ENCODE data around the gene CHD5.

CHD5 gene

DNA sequence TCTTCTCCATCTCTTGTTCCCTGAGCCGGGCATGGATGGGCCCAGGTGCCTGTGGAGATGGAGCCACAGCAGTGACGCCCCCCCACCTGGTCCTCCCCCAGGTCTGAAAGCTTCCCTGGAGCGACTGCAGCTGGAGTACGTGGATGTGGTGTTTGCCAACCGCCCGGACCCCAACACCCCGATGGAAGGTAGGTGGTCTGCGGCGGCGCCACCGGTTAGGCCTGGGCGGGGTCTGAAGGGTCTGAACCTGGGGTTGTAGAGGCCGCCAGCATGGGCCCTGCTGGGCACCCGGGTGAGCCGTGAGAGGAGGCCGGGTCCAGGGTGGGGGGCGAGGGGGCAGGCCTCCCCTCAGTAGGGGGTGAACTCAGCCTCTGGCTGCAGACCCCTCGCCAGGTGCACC is 89.8 kb downstream of the CHD5 start:
- no peak overlapping the region for H3K9ac ChIP-seq (ENCODE audit: low read length in 2 of 2)
- no peak overlapping the region for H3K27ac ChIP-seq (ENCODE audit: low read length)
- no peaks in the 10 kb centered on the region for H3K36me3 ChIP-seq (ENCODE audit: control insufficient read depth in 2 of 2, insufficient read depth in 2 of 2, low read length in 2 of 2)
- no peaks in the 10 kb centered on the region for H3K9me3 ChIP-seq (ENCODE audit: control insufficient read depth in 2 of 2, low read length in 2 of 2)
- H3K27me3 ChIP-seq (ENCODE audit: control insufficient read depth in 1 of 2, insufficient read depth in 2 of 2, low read length in 2 of 2): no peaks in the 10 kb centered on the region
- H3K4me1 ChIP-seq (ENCODE audit: control insufficient read depth, insufficient read depth, low read length): no peaks in the 10 kb centered on the region
- H3K4me3 ChIP-seq (ENCODE audit: low read length in 2 of 2): no peak overlapping the region

DNA sequence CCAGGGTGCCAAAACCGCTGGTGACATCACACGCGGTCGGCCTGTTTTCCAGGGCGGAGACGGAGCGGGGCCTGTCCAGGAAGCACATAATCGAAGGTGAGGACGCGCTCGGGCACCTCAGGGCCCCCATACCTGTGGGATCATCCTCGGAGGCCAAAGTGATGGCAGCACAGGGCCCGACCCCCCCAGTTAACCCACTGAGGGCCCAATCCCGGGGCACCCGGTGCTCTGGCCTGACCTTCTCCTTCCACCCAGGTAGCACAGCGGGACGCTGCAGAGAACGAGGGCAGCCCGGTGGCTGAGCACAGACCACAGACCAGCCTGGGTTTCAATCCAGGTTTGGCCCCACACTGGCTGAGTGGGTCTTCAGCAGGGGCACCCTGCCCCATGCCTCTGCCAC is 91.2 kb downstream of the CHD5 start:
- no peak overlapping the region for H3K9ac ChIP-seq (ENCODE audit: low read length in 2 of 2)
- peaks cover 2% of the 10 kb centered on the region for H3K4me1 ChIP-seq (ENCODE audit: control insufficient read depth, insufficient read depth, low read length)
- H3K4me3 ChIP-seq (ENCODE audit: low read length in 2 of 2): no peak overlapping the region
- H3K9me3 ChIP-seq (ENCODE audit: control insufficient read depth in 2 of 2, low read length in 2 of 2): no peaks in the 10 kb centered on the region
- no peaks in the 10 kb centered on the region for H3K36me3 ChIP-seq (ENCODE audit: control insufficient read depth in 2 of 2, insufficient read depth in 2 of 2, low read length in 2 of 2)
- no peaks in the 10 kb centered on the region for H3K27me3 ChIP-seq (ENCODE audit: control insufficient read depth in 1 of 2, insufficient read depth in 2 of 2, low read length in 2 of 2)
- no peak overlapping the region for H3K27ac ChIP-seq (ENCODE audit: low read length)

DNA sequence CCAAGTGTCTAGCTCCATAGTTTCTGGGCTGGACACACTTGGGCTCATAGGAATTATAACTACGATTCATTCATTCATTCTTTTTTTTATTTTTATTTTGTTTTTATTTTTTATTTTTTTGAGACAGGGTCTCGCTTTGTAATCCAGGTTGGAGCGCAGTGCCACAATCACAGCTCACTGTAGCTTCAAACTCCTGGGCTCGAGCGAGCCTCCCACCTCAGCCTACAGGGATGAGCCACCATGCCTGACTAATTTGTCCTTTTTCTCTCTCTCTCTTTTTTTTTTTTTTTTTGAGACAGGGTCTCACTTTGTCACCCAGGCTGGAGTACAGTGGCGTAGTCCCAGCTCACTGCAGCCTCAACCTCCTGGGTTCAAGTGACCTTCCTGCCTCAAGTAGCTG is 92.2 kb downstream of the CHD5 start:
- no peaks in the 10 kb centered on the region for H3K36me3 ChIP-seq (ENCODE audit: control insufficient read depth in 2 of 2, insufficient read depth in 2 of 2, low read length in 2 of 2)
- no peaks in the 10 kb centered on the region for H3K27me3 ChIP-seq (ENCODE audit: control insufficient read depth in 1 of 2, insufficient read depth in 2 of 2, low read length in 2 of 2)
- peaks cover 9% of the 10 kb centered on the region for H3K4me1 ChIP-seq (ENCODE audit: control insufficient read depth, insufficient read depth, low read length)
- H3K9me3 ChIP-seq (ENCODE audit: control insufficient read depth in 2 of 2, low read length in 2 of 2): no peaks in the 10 kb centered on the region
- H3K9ac ChIP-seq (ENCODE audit: low read length in 2 of 2): no peak overlapping the region
- no peak overlapping the region for H3K4me3 ChIP-seq (ENCODE audit: low read length in 2 of 2)
- H3K27ac ChIP-seq (ENCODE audit: low read length): no peak overlapping the region

DNA sequence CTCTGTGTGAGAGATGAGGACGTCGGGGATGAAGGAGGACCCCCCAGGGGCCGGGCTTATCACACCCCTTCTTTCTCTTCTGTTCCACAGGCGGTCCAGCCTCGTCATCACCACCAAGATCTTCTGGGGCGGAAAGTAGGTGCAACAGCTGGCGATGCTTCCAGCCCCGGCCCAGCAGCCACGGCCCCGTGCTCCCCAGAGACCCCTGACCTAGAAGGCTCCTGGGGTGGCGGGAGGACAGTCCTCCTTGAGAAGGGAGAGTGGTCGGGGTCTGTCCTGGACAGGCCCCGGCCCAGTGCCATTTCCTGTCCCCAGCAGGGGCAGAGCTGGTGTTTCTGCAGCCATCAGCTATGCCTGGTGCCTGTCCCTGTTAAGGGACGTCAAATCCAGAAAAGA is 92.7 kb downstream of the CHD5 start:
- H3K4me1 ChIP-seq (ENCODE audit: control insufficient read depth, insufficient read depth, low read length): peaks cover 14% of the 10 kb centered on the region
- no peaks in the 10 kb centered on the region for H3K9me3 ChIP-seq (ENCODE audit: control insufficient read depth in 2 of 2, low read length in 2 of 2)
- no peak overlapping the region for H3K4me3 ChIP-seq (ENCODE audit: low read length in 2 of 2)
- no peak overlapping the region for H3K9ac ChIP-seq (ENCODE audit: low read length in 2 of 2)
- no peak overlapping the region for H3K27ac ChIP-seq (ENCODE audit: low read length)
- no peaks in the 10 kb centered on the region for H3K36me3 ChIP-seq (ENCODE audit: control insufficient read depth in 2 of 2, insufficient read depth in 2 of 2, low read length in 2 of 2)
- no peaks in the 10 kb centered on the region for H3K27me3 ChIP-seq (ENCODE audit: control insufficient read depth in 1 of 2, insufficient read depth in 2 of 2, low read length in 2 of 2)

DNA sequence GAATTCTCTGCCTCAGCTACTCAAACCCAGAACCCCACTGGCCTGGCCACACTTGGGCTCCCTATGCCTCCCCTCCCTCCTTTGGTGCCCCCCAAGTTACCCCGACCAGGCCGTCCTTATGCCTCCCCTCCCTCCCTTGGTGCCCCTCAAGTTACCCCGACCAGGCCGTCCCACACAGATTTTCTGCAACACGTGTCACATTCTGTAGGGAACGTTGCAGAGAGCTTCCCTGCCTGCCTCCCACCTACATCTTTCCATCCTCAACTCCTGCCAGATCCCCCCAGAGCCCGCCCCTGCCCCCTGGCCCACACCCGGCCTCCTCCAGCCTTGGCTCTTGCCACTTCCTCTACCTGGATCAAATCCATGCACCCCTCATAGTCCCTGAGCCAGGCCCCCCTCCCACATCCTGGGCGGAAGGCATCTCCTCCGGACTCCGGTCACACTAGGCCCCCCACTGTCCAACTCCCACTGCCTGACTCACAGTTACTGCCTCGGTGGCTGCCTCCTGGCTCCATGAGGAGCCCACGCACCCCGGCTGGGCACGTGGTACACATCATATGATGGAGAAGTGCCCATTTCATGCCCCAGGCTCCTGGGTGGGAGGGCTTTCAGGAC is 93.3 kb downstream of the CHD5 start:
- no peak overlapping the region for H3K4me3 ChIP-seq (ENCODE audit: low read length in 2 of 2)
- no peaks in the 10 kb centered on the region for H3K36me3 ChIP-seq (ENCODE audit: control insufficient read depth in 2 of 2, insufficient read depth in 2 of 2, low read length in 2 of 2)

DNA sequence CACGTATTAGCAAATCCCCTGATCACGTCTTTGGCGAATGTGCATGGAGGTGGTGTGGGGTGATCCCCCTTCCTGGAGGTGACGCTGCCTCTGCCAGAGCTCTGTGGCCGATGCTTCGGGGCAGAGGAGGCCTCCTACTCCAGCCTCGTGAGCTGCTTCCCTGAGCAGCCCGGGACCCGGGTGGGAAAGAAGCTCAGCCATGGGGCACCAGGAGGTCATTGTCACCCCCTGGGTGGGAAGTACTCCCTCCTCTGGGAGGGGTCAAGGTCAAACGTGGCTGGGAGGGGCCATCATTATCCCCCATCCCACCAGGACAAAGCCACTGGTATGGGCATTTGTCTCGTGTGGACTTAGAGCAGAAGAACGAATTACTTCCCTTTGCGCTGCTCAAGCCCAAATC is 93.8 kb downstream of the CHD5 start:
- H3K4me3 ChIP-seq (ENCODE audit: low read length in 2 of 2): no peak overlapping the region
- H3K4me1 ChIP-seq (ENCODE audit: control insufficient read depth, insufficient read depth, low read length): peaks cover 21% of the 10 kb centered on the region
- H3K9me3 ChIP-seq (ENCODE audit: control insufficient read depth in 2 of 2, low read length in 2 of 2): no peaks in the 10 kb centered on the region
- H3K36me3 ChIP-seq (ENCODE audit: control insufficient read depth in 2 of 2, insufficient read depth in 2 of 2, low read length in 2 of 2): no peaks in the 10 kb centered on the region
- no peak overlapping the region for H3K9ac ChIP-seq (ENCODE audit: low read length in 2 of 2)
- no peak overlapping the region for H3K27ac ChIP-seq (ENCODE audit: low read length)
- H3K27me3 ChIP-seq (ENCODE audit: control insufficient read depth in 1 of 2, insufficient read depth in 2 of 2, low read length in 2 of 2): no peaks in the 10 kb centered on the region

More for the DNA sequence above, 93.3 kb downstream of the CHD5 start:
- H3K9me3 ChIP-seq (ENCODE audit: control insufficient read depth in 2 of 2, low read length in 2 of 2): no peaks in the 10 kb centered on the region
- H3K9ac ChIP-seq (ENCODE audit: low read length in 2 of 2): no peak overlapping the region
- H3K4me1 ChIP-seq (ENCODE audit: control insufficient read depth, insufficient read depth, low read length): peaks cover 20% of the 10 kb centered on the region
- H3K27me3 ChIP-seq (ENCODE audit: control insufficient read depth in 1 of 2, insufficient read depth in 2 of 2, low read length in 2 of 2): no peaks in the 10 kb centered on the region
- no peak overlapping the region for H3K27ac ChIP-seq (ENCODE audit: low read length)

DNA sequence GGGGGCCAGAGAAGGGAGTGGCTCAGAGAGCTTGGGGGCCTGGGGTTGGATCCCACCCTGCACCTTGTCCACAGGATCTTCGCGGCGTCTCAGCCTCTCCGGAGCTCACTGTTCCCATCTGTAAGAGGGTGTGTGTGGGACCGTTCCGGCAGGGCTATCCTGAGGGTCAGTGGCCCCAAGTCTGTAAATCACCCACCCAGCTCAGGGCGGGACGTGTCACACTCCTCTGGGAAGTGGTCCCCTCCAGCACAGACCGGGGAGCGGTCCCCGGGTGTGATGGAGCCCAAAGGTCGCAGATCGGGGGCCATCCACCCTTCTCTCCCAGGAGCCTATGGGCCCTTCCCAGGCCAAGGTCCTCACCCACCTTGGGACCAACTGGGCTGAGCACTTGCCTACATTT is 94.5 kb downstream of the CHD5 start:
- Histone ChIP-seq H3K4me1 (ENCODE audit: control insufficient read depth, insufficient read depth, low read length) (peaks cover 21% of the 10 kb centered on the region), H3K4me3 (ENCODE audit: low read length in 2 of 2) (no peak overlapping the region), H3K27ac (ENCODE audit: low read length) (no peak overlapping the region), H3K9me3 (ENCODE audit: control insufficient read depth in 2 of 2, low read length in 2 of 2) (no peaks in the 10 kb centered on the region), H3K27me3 (ENCODE audit: control insufficient read depth in 1 of 2, insufficient read depth in 2 of 2, low read length in 2 of 2) (no peaks in the 10 kb centered on the region), H3K9ac (ENCODE audit: low read length in 2 of 2) (no peak overlapping the region), H3K36me3 (ENCODE audit: control insufficient read depth in 2 of 2, insufficient read depth in 2 of 2, low read length in 2 of 2) (no peaks in the 10 kb centered on the region)

DNA sequence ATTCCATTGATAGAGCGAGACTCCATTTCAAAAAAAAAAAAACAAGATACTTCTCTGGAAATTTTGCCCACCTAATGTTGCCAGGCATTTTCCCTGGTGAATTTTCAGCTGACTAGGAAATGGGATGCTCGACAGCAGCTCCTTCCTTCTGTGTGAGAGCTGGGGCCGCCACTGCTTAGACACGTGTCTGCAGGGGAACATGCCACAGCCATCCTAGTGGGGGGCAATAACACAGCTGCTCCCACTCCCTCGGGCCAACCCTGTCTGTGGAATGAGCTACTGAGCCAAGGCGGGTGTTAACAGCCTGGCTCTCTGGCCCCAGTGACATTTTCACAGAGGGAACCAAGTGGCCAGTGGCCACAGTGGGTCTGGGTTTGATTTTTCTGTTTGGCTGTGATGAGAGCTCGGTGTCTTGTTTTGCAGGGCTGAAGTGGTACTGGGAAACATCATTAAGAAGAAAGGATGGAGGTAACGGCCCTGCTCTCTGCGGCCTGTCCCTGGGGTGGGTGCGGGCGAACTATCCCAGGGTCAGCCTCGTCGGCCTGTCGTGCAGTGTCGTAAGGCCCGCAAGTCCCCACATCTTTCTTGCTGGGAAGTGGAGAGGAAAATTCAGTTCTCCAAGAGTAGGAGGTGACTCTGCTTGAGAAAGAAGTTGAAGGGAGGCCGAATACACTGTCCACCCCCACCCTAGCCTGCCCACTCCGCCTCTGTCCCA is 95.2 kb downstream of the CHD5 start:
- Histone ChIP-seq H3K27ac (ENCODE audit: low read length) (no peak overlapping the region), H3K36me3 (ENCODE audit: control insufficient read depth in 2 of 2, insufficient read depth in 2 of 2, low read length in 2 of 2) (no peaks in the 10 kb centered on the region), H3K4me1 (ENCODE audit: control insufficient read depth, insufficient read depth, low read length) (peaks cover 27% of the 10 kb centered on the region)

DNA sequence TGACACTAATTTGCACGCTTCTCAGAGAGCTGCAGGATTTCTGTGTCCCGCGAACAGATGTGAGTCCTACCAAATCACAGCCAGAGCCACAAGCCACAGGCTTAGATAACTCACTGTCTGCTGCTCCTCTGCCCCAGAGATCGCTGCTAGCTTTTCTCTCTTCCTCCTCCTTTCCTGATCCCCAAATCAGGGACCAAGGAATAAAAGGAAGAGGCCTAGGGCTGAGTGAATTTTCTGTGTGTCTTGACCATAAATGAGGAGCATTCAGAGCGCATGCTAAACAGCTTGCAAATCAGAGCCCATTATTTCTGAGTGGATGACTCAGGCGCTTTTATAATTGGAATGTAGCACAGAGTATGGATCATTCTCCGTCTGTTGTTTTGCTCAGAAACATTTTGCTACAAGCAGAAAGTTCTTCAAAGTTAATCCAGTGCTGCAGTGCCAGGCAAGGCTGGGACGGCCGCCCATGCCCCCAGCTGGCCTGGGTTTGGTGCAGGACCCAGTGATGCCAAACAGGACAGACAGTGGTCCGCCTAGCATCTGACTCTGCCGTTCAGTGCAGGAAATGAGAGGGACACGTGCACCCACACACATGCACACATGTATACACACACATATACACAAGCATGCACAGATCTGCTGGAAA is 96.2 kb downstream of the CHD5 start:
- H3K9ac ChIP-seq (ENCODE audit: low read length in 2 of 2): no peak overlapping the region

More for the DNA sequence above, 95.2 kb downstream of the CHD5 start:
- Histone ChIP-seq H3K9me3 (ENCODE audit: control insufficient read depth in 2 of 2, low read length in 2 of 2) (no peaks in the 10 kb centered on the region), H3K4me3 (ENCODE audit: low read length in 2 of 2) (no peak overlapping the region), H3K27me3 (ENCODE audit: control insufficient read depth in 1 of 2, insufficient read depth in 2 of 2, low read length in 2 of 2) (no peaks in the 10 kb centered on the region), H3K9ac (ENCODE audit: low read length in 2 of 2) (no peak overlapping the region)

DNA sequence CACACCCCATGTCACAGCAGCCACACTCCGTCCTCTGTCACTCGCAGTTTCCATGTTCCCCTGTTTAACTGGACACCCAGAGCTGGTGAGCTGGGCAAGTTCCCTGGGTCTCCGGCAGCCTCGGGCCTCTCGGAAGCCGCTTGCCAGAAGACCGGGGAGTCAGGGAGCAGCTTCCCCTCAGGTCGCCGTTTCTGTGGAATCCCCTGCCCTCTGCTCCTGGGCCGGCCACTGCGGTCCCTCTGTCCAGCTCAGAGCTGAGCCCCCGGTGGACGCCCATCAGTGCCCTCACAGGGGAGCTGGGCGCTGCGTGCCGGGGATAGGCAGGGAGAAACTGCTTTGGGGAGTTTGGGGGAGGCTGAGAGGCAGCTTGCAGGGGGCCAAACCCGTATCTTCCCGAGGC is 96.7 kb downstream of the CHD5 start:
- no peak overlapping the region for H3K4me3 ChIP-seq (ENCODE audit: low read length in 2 of 2)
- H3K27ac ChIP-seq (ENCODE audit: low read length): no peak overlapping the region
- no peaks in the 10 kb centered on the region for H3K9me3 ChIP-seq (ENCODE audit: control insufficient read depth in 2 of 2, low read length in 2 of 2)
- H3K36me3 ChIP-seq (ENCODE audit: control insufficient read depth in 2 of 2, insufficient read depth in 2 of 2, low read length in 2 of 2): no peaks in the 10 kb centered on the region
- no peak overlapping the region for H3K9ac ChIP-seq (ENCODE audit: low read length in 2 of 2)
- H3K27me3 ChIP-seq (ENCODE audit: control insufficient read depth in 1 of 2, insufficient read depth in 2 of 2, low read length in 2 of 2): no peaks in the 10 kb centered on the region
- H3K4me1 ChIP-seq (ENCODE audit: control insufficient read depth, insufficient read depth, low read length): peaks cover 28% of the 10 kb centered on the region

More for the DNA sequence above, 96.2 kb downstream of the CHD5 start:
- Histone ChIP-seq H3K9me3 (ENCODE audit: control insufficient read depth in 2 of 2, low read length in 2 of 2) (no peaks in the 10 kb centered on the region), H3K4me1 (ENCODE audit: control insufficient read depth, insufficient read depth, low read length) (peaks cover 28% of the 10 kb centered on the region), H3K27ac (ENCODE audit: low read length) (no peak overlapping the region), H3K36me3 (ENCODE audit: control insufficient read depth in 2 of 2, insufficient read depth in 2 of 2, low read length in 2 of 2) (no peaks in the 10 kb centered on the region), H3K27me3 (ENCODE audit: control insufficient read depth in 1 of 2, insufficient read depth in 2 of 2, low read length in 2 of 2) (no peaks in the 10 kb centered on the region), H3K4me3 (ENCODE audit: low read length in 2 of 2) (no peak overlapping the region)

DNA sequence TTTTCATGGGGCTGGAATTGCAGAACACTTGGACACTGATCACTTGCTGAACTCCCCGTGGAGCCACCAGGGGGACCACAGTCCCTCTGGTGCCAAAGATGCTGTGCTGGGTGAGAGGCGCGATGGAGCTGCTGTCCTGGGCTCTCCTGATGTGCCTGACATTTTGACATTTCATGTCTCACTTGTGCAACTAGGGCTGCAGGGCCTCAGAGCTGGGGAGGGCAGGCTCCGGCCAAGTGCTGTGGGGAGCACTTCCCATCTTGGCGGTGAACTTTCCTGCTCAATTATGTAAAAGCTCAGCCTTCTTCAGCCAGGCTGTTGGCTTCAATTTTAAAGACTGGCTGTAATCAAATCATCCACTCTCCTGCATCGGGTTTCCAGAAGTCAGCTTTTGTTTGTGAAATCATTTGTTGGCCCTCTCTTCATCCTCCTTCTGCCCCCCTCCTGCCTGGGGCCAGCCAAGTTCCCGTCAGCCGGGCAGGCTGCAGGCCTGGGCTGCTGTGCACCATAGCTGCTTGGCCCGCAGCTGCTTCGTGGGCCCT is 97.6 kb downstream of the CHD5 start:
- Histone ChIP-seq H3K9ac (ENCODE audit: low read length in 2 of 2) (no peak overlapping the region), H3K27me3 (ENCODE audit: control insufficient read depth in 1 of 2, insufficient read depth in 2 of 2, low read length in 2 of 2) (no peaks in the 10 kb centered on the region), H3K4me3 (ENCODE audit: low read length in 2 of 2) (no peak overlapping the region), H3K9me3 (ENCODE audit: control insufficient read depth in 2 of 2, low read length in 2 of 2) (no peaks in the 10 kb centered on the region), H3K4me1 (ENCODE audit: control insufficient read depth, insufficient read depth, low read length) (peaks cover 28% of the 10 kb centered on the region), H3K36me3 (ENCODE audit: control insufficient read depth in 2 of 2, insufficient read depth in 2 of 2, low read length in 2 of 2) (no peaks in the 10 kb centered on the region), H3K27ac (ENCODE audit: low read length) (no peak overlapping the region)
